HepG2 (cell line): ENCODE data around the gene MYLK. TPM values are rescaled to one million over a fixed set of nuclear protein-coding genes. Genes with fewer than 3 reads are reported as not detected.

Experiments
- ATAC-seq: fragments of 200-7000 bp; cut with Tn5 transposase; 3 replicates; pipeline ENCODE4 v1.9.1; 2020; ENCODE audit warnings: mild to moderate bottlenecking, moderate library complexity
- BruUV-seq: library from RNA; stranded (reverse); fragments of 400-500 nt; replicated peaks from 2 replicates; lab custom pipeline; 2021; lab: Mats Ljungman, UMichigan
- CTCF ChIA-PET: fragments of 300-600 bp; formaldehyde crosslinking; extraction: SDS; loops from one replicate; lab custom pipeline; 2021; ENCODE audit warnings: low total read pairs, inconsistent platforms, low intra/inter-chr PET ratio; lab: Yijun Ruan, JAX
- POLR2A ChIA-PET: fragments of 350-600 bp; sonication (Branson Sonifier 250); formaldehyde crosslinking; loops from one replicate; lab custom pipeline; 2020; ENCODE audit warnings: antibody characterized with exemption, inconsistent platforms; lab: Yijun Ruan, JAX
- DNase-seq: peaks from one replicate; pipeline ENCODE4 v3.0.0-alpha.2; 2015; ENCODE audit warnings: low spot score
- FAIRE-seq: peaks from 3 replicates; lab custom pipeline; 2011; peaks lifted over from hg19 to GRCh38; lab: Jason Lieb, UNC
- H2AFZ ChIP-seq: one replicate; pipeline ENCODE4 v1.6.1; 2011; ENCODE audit warnings: low read length, inconsistent platforms
- H3K27ac ChIP-seq: fragments of 300-600 bp; 3 replicates; pipeline ENCODE4 v1.8.0; 2011; ENCODE audit warnings: mixed run types, mild to moderate bottlenecking, mixed read lengths, low read length, inconsistent platforms; ENCODE audit not compliant: insufficient read depth; ENCODE audit errors: extremely low read length
- H3K27me3 ChIP-seq, 2 experiments: fragments of 200-600 bp in 1 of 2; 2 replicates in 1 of 2; 3 replicates in 1 of 2; pipeline versions ENCODE4 v1.6.0 to v1.8.0; 2011; ENCODE audit warnings: low read length in 2 of 2, mild to moderate bottlenecking in 2 of 2, moderate library complexity in 2 of 2, inconsistent platforms in 1 of 2; ENCODE audit not compliant: insufficient read depth in 2 of 2, control insufficient read depth in 1 of 2
- H3K36me3 ChIP-seq, 2 experiments: fragments of 200-600 bp in 1 of 2; replicated peaks in 1 of 2; 2 replicates in 1 of 2; 3 replicates in 1 of 2; pipeline versions ENCODE4 v1.5.1 to v1.8.0; 2011; ENCODE audit warnings: low read length in 2 of 2, inconsistent platforms in 1 of 2; ENCODE audit not compliant: insufficient read depth in 2 of 2, control insufficient read depth in 1 of 2
- H3K4me1 ChIP-seq: 2 replicates; pipeline ENCODE4 v1.5.1; 2012; ENCODE audit warnings: low read length, inconsistent platforms; ENCODE audit not compliant: insufficient read depth
- H3K4me2 ChIP-seq: 2 replicates; pipeline ENCODE4 v1.6.0; 2011; ENCODE audit warnings: low read depth, low read length, inconsistent platforms
- H3K4me3 ChIP-seq, 3 experiments: fragments of 200-600 bp in 1 of 3; sonication (generic), shearing (Covaris generic) in 1 of 3; replicated peaks in 1 of 3; 2 replicates each; pipeline ENCODE4 v1.5.1; 2011 to 2016; ENCODE audit warnings: low read length in 3 of 3, inconsistent platforms in 2 of 3, low read depth in 2 of 3, mild to moderate bottlenecking in 2 of 3, control low read depth in 1 of 3, mixed read lengths in 1 of 3; ENCODE audit not compliant: insufficient read depth in 1 of 3
- H3K79me2 ChIP-seq: one replicate; pipeline ENCODE4 v1.6.1; 2011; ENCODE audit warnings: low read length, inconsistent platforms; ENCODE audit not compliant: insufficient read depth
- H3K9ac ChIP-seq: 2 replicates; pipeline ENCODE4 v1.6.0; 2011; ENCODE audit warnings: mild to moderate bottlenecking, low read depth, low read length, inconsistent platforms; ENCODE audit not compliant: insufficient read depth
- H3K9me3 ChIP-seq: 2 replicates; pipeline ENCODE4 v1.5.1; 2012; ENCODE audit warnings: mild to moderate bottlenecking, low read length
- H4K20me1 ChIP-seq: 2 replicates; pipeline ENCODE4 v1.6.0; 2011; ENCODE audit warnings: inconsistent platforms, mild to moderate bottlenecking, low read length, moderate library complexity; ENCODE audit not compliant: insufficient read depth
- CAMTA2 ChIP-seq: sonication (generic); formaldehyde crosslinking; IDR thresholded peaks from 2 replicates; pipeline ENCODE4 v1.4.0; 2020; ENCODE audit warnings: mild to moderate bottlenecking, missing genetic modification reagents, borderline replicate concordance
- ELK4 ChIP-seq: sonication (generic); formaldehyde crosslinking; IDR thresholded peaks from 2 replicates; pipeline ENCODE4 v1.9.0; 2021; ENCODE audit warnings: missing genetic modification reagents, borderline replicate concordance
- HNF4A ChIP-seq: sonication (generic); formaldehyde crosslinking; IDR thresholded peaks from 2 replicates; pipeline ENCODE4 v1.4.0; 2020; ENCODE audit warnings: missing genetic modification reagents
- HOXA3 ChIP-seq: sonication (generic); formaldehyde crosslinking; IDR thresholded peaks from 2 replicates; pipeline ENCODE4 v1.5.0; 2020; ENCODE audit warnings: missing genetic modification reagents
- MIER2 ChIP-seq: IDR thresholded peaks from 2 replicates; pipeline ENCODE4 v1.6.1; 2016; ENCODE audit warnings: missing biosample characterization, missing genetic modification reagents
- PHF21A ChIP-seq: sonication (generic); formaldehyde crosslinking; IDR thresholded peaks from 2 replicates; pipeline ENCODE4 v1.5.0; 2020; ENCODE audit warnings: mild to moderate bottlenecking, missing genetic modification reagents
- TAF15 ChIP-seq: fragments of 200-400 bp; formaldehyde crosslinking; IDR thresholded peaks from one replicate; pipeline ENCODE4 v1.6.1; 2018; ENCODE audit warnings: mild to moderate bottlenecking, low read depth, low read length; ENCODE audit not compliant: poor library complexity, severe bottlenecking
- ZHX1 ChIP-seq: sonication (generic); formaldehyde crosslinking; IDR thresholded peaks from 2 replicates; pipeline ENCODE4 v1.8.1; 2022; ENCODE audit warnings: low read depth, mild to moderate bottlenecking, missing genetic modification reagents
- ZNF143 ChIP-seq: sonication (generic); formaldehyde crosslinking; IDR thresholded peaks from 2 replicates; pipeline ENCODE4 v1.4.0; 2020; ENCODE audit warnings: missing genetic modification reagents
- ZNF253 ChIP-seq: sonication (generic); formaldehyde crosslinking; IDR thresholded peaks from 2 replicates; pipeline ENCODE4 v1.8.0; 2022; ENCODE audit warnings: mild to moderate bottlenecking, missing genetic modification reagents, borderline replicate concordance
- ZNF274 ChIP-seq: sonication (generic); formaldehyde crosslinking; IDR thresholded peaks from 2 replicates; pipeline ENCODE4 v1.5.1; 2020; ENCODE audit warnings: mild to moderate bottlenecking, missing genetic modification reagents
- ZNF629 ChIP-seq: sonication (generic); formaldehyde crosslinking; conservative IDR thresholded peaks from 2 replicates; pipeline ENCODE4 v1.5.0; 2020; ENCODE audit warnings: missing genetic modification reagents
- ZNF780A ChIP-seq: sonication (generic); formaldehyde crosslinking; IDR thresholded peaks from 2 replicates; pipeline ENCODE4 v1.8.0; 2022; ENCODE audit warnings: mild to moderate bottlenecking, missing genetic modification reagents, moderate library complexity
- WGBS: methylation state at CpG from one replicate; pipeline ENCODE4 v1.1.6; 2017; ENCODE audit warnings: low lambda C conversion rate; 5-methylcytosine and 5-hydroxymethylcytosine counted together
- in situ Hi-C: cut with HindIII; loops from 2 replicates; pipeline ENCODE4 v1.10.0; 2017; ENCODE audit warnings: low pct_unique_long_range_greater_than_20kb; ENCODE audit not compliant: extremely low pct_ligation_motif_present
- intact Hi-C: fragments of 100-400 bp; cut with micrococcal nuclease; formaldehyde crosslinking; loops from one replicate; pipeline ENCODE4 v1.10.0; 2022; ENCODE audit not compliant: unreplicated experiment
- polyA plus RNA-seq, 8 experiments: library from polyadenylated mRNA; depleted of rRNA in 3 of 8; stranded (reverse) in 7 of 8; unstranded in 1 of 8; fragments of >200 nt; fragmentation: Illumina TruSeq in 4 of 8; extraction: Trizol in 4 of 8; gene quantifications; 2 replicates each; pipeline versions ENCODE4 v1.2.1 to v1.2.3, GENCODE V29; 2011 to 2016; ENCODE audit warnings: low read depth in 4 of 8, missing spikeins in 1 of 8, mixed read lengths in 1 of 8; ENCODE audit not compliant: insufficient read depth in 1 of 8
- total RNA-seq, 5 experiments: library from RNA; depleted of rRNA; stranded (reverse); fragments of >200 nt; fragmentation: Illumina TruSeq; extraction: Trizol; gene quantifications; 2 replicates each; pipeline ENCODE4 v1.2.3, GENCODE V29; 2016; ENCODE audit warnings: low read depth in 1 of 5
- TF ChIP-seq, protein P1 (sequence below): sonication (generic); formaldehyde crosslinking; IDR thresholded peaks from 2 replicates; pipeline ENCODE4 v1.4.0; 2020; ENCODE audit warnings: missing genetic modification reagents

The MYLK gene
- total and polyA plus RNA-seq, 2 of the 13 experiments (the other 11 are each of a cell fraction or from before 2014, with no cell fraction given): 10.6 to 34.9 TPM

DNA sequence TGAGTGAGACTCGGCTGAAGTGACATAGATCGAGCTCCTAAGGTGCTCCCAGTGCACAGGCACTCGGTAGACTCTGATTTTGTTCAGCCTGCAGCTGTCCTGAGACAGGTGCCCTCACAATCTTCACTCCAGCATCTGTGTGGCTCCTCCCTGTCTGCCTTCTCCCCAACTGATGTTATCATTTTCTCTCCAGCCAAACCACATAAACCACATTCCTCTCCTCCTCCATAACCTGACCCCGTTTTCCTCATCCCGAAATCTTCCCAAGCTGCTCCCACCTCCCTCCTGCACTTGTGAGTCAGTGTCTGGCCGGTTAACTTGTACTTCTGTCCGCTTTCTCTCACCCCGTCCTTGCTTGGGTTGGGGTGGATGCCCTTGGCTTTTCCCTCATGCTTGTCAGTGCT lies 206.0 kb downstream of the MYLK start:
- H3K79me2 ChIP-seq: no peaks in the 10 kb centered on the region
- no peak overlapping the region for H2AFZ ChIP-seq
- FAIRE-seq: no peak
- no TSS peak for BruUV-seq
- no peaks in the 10 kb centered on the region for H3K27me3 ChIP-seq
- intact Hi-C loops: no loop called here
- ChIA-PET CTCF (no interaction called here), POLR2A (no interaction called here)
- DNase-seq: no peak
- H3K36me3 ChIP-seq: peaks cover 6 to 31% of the 10 kb centered on the region in 2 experiments; a peak in 4 of 5 replicates
- no peak for ATAC-seq
- no peak overlapping the region for H3K4me2 ChIP-seq
- in situ Hi-C loops: no loop called here
- H3K9ac ChIP-seq: no peak overlapping the region
- H3K4me1 ChIP-seq: peaks cover 12% of the 10 kb centered on the region
- no peaks in the 10 kb centered on the region for H4K20me1 ChIP-seq
- H3K27ac ChIP-seq: no peak overlapping the region
- TF ChIP-seq TAF15 (no peak), ZNF780A (CRISPR knock-in tag) (no peak), MIER2 (CRISPR knock-in tag) (no peak), ELK4 (CRISPR knock-in tag) (no peak), HOXA3 (CRISPR knock-in tag) (no peak), ZNF253 (no peak)
- WGBS: 98% methylated on average over 7 of the region's 8 CpGs
- no peak overlapping the region for H3K4me3 ChIP-seq
- H3K9me3 ChIP-seq: no peaks in the 10 kb centered on the region

GRCh38 chr3:123672429-123673146 lies 211.5 kb downstream of the MYLK start:
- ATAC-seq (peak; percentile 50; the same call in 2 of the 3 replicates), DNase-seq (peak; percentile 15), FAIRE-seq (no peak)
- no peaks in the 10 kb centered on the region for H3K9me3 ChIP-seq
- CTCF ChIA-PET: no interaction called here
- no peaks in the 10 kb centered on the region for H3K79me2 ChIP-seq
- WGBS: 86% methylated on average over 3 of the region's 3 CpGs
- no peak overlapping the region for H3K9ac ChIP-seq
- H4K20me1 ChIP-seq: no peaks in the 10 kb centered on the region
- H3K27ac ChIP-seq: no peak overlapping the region
- BruUV-seq: no TSS peak
- in situ Hi-C loops (no loop called here), intact Hi-C loops (no loop called here)
- peaks cover 24% of the 10 kb centered on the region for H3K4me1 ChIP-seq
- no peaks in the 10 kb centered on the region for H3K27me3 ChIP-seq
- H2AFZ ChIP-seq: no peak overlapping the region
- no peak overlapping the region for H3K4me3 ChIP-seq
- peaks cover 6 to 22% of the 10 kb centered on the region in 2 experiments; a peak in 4 of 5 replicates for H3K36me3 ChIP-seq
- no peak overlapping the region for H3K4me2 ChIP-seq
- POLR2A ChIA-PET: no interaction called here
- no peak for TF ChIP-seq CAMTA2 (CRISPR knock-in tag)
- TF ChIP-seq, protein P1, sequence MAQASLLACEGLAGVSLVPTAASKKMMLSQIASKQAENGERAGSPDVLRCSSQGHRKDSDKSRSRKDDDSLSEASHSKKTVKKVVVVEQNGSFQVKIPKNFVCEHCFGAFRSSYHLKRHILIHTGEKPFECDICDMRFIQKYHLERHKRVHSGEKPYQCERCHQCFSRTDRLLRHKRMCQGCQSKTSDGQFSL: no peak
- no peak for TF ChIP-seq PHF21A (CRISPR knock-in tag)
- no peak for TF ChIP-seq HOXA3 (CRISPR knock-in tag)
- TF ChIP-seq HNF4A (CRISPR knock-in tag): 0 out of 2 replicates have a peak, but pooled peaks have one; percentile 19
- TF ChIP-seq ZNF274 (CRISPR knock-in tag): no peak
- peak; percentile 43; the same call in 1 of the 2 replicates for TF ChIP-seq ZNF629 (CRISPR knock-in tag)
- no peak for TF ChIP-seq ZNF143 (CRISPR knock-in tag)
- TF ChIP-seq ZHX1: no peak
